Nephron progenitor cell (in vitro differentiated cells): Measurements from ENCODE around the gene ACTN4.

Source experiments
- DNase-seq: peaks from one replicate; pipeline ENCODE4 v3.0.0; 2021
- H3K27ac Mint-ChIP-seq: 2 replicates; pipeline ENCODE4 v1.8.0; 2021; ENCODE audit warnings: mild to moderate bottlenecking, moderate library complexity, mixed read lengths
- H3K27me3 Mint-ChIP-seq: 2 replicates; pipeline ENCODE4 v1.8.0; 2021; ENCODE audit warnings: mild to moderate bottlenecking, low read depth, mixed read lengths; ENCODE audit not compliant: poor library complexity
- H3K36me3 Mint-ChIP-seq: 2 replicates; pipeline ENCODE4 v1.8.0; 2021; ENCODE audit warnings: low read depth, mixed read lengths
- H3K4me1 Mint-ChIP-seq: 2 replicates; pipeline ENCODE4 v1.8.0; 2021; ENCODE audit warnings: mixed read lengths
- H3K4me3 Mint-ChIP-seq: 2 replicates; pipeline ENCODE4 v1.8.0; 2021; ENCODE audit warnings: mild to moderate bottlenecking, moderate library complexity, mixed read lengths
- H3K9me3 Mint-ChIP-seq: 2 replicates; pipeline ENCODE4 v1.8.0; 2021; ENCODE audit warnings: mild to moderate bottlenecking, moderate library complexity, mixed read lengths
- CTCF ChIP-seq: fragments of 200-600 bp; sonication (generic); IDR thresholded peaks from 2 replicates; pipeline ENCODE4 v1.5.0; 2021; ENCODE audit warnings: antibody characterized with exemption

The ACTN4 gene

GRCh38 chr19:38656171-38656981 lies 8.9 kb downstream of the ACTN4 start:
- TF ChIP-seq CTCF = no peak
- H3K36me3 Mint-ChIP-seq = peaks cover 21% of the 10 kb centered on the region
- peaks cover 99% of the 10 kb centered on the region for H3K4me1 Mint-ChIP-seq
- peak overlapping the region; percentile 88 for H3K27ac Mint-ChIP-seq
- H3K9me3 Mint-ChIP-seq = no peaks in the 10 kb centered on the region
- no peak for DNase-seq
- no peaks in the 10 kb centered on the region for H3K27me3 Mint-ChIP-seq
- H3K4me3 Mint-ChIP-seq = peak overlapping the region; percentile 43

GRCh38 chr19:38657633-38658222 lies 10.3 kb downstream of the ACTN4 start:
- peaks cover 21% of the 10 kb centered on the region for H3K36me3 Mint-ChIP-seq
- H3K4me3 Mint-ChIP-seq = peak overlapping the region; percentile 55
- no peak for TF ChIP-seq CTCF
- no peak for DNase-seq
- peaks cover 98% of the 10 kb centered on the region for H3K4me1 Mint-ChIP-seq
- peak overlapping the region; percentile 99 for H3K27ac Mint-ChIP-seq
- H3K27me3 Mint-ChIP-seq = no peaks in the 10 kb centered on the region
- H3K9me3 Mint-ChIP-seq = no peaks in the 10 kb centered on the region

GRCh38 chr19:38658462-38659306 lies 11.2 kb downstream of the ACTN4 start:
- no peak for DNase-seq
- Mint-ChIP-seq H3K4me3 (peak overlapping the region; percentile 47), H3K27me3 (no peaks in the 10 kb centered on the region)

GRCh38 chr19:38660724-38661123 lies 13.3 kb downstream of the ACTN4 start:
- TF ChIP-seq CTCF = no peak
- Mint-ChIP-seq H3K27me3 (no peaks in the 10 kb centered on the region), H3K4me3 (peak overlapping the region; percentile 14), H3K9me3 (no peaks in the 10 kb centered on the region), H3K36me3 (peaks cover 17% of the 10 kb centered on the region), H3K4me1 (peaks cover 97% of the 10 kb centered on the region), H3K27ac (peak overlapping the region; percentile 94)
- DNase-seq = no peak

More at GRCh38 chr19:38658462-38659306, 11.2 kb downstream of the ACTN4 start:
- H3K4me1 Mint-ChIP-seq = peaks cover 98% of the 10 kb centered on the region
- H3K9me3 Mint-ChIP-seq = no peaks in the 10 kb centered on the region
- H3K36me3 Mint-ChIP-seq = peaks cover 21% of the 10 kb centered on the region
- TF ChIP-seq CTCF = no peak
- H3K27ac Mint-ChIP-seq = peak overlapping the region; percentile 99

GRCh38 chr19:38661136-38661535 lies 13.7 kb downstream of the ACTN4 start:
- no peaks in the 10 kb centered on the region for H3K27me3 Mint-ChIP-seq
- no peak overlapping the region for H3K4me3 Mint-ChIP-seq
- H3K36me3 Mint-ChIP-seq = peaks cover 13% of the 10 kb centered on the region
- no peak for TF ChIP-seq CTCF
- peak overlapping the region; percentile 94 for H3K27ac Mint-ChIP-seq
- DNase-seq = no peak
- peaks cover 97% of the 10 kb centered on the region for H3K4me1 Mint-ChIP-seq
- no peaks in the 10 kb centered on the region for H3K9me3 Mint-ChIP-seq
